Activated effector memory CD4-positive, alpha-beta T cell treated with anti-CD3 and anti-CD28 coated beads, Interleukin-2, amount 50 U/mL, for 16 hours (primary cell): Measurements from ENCODE around the gene FHAD1.

Source experiments
- DNase-seq: peaks from one replicate; pipeline ENCODE4 v3.0.0-alpha.2; 2020

The FHAD1 gene

GRCh38 chr1:15444468-15445389 is 197.7 kb downstream of the FHAD1 start:
- DNase-seq: no peak

GRCh38 chr1:15445390-15446122 is 198.5 kb downstream of the FHAD1 start:
- no peak for DNase-seq

DNA sequence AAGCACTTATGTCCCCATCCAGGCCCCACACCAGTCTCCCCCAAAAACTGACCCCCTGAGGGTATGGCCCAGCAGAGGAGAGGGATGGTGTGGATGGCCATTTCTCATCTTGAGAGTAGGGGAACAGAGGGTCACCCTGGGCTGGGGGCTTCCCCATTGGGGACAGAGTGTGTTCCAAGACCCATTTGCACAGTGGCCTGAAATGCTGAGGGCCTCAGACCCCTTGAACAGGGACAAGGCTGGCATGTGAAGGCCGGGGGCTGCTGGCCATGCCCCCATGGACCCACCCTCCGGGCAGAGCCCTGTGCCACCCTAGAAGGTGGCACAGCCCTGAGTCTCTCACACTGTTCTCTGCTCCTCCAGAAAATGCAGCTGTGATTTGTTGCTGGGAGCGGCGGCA is 199.2 kb downstream of the FHAD1 start:
- DNase-seq: no peak
